Measurements from ENCODE around the gene TOMM6.

Gene TOMM6

GRCh38 chr6:41824571-41825569, 37.4 kb downstream of the TOMM6 start:
- no peak for DNase-seq

GRCh38 chr6:41826343-41827022, 39.0 kb downstream of the TOMM6 start:
- no peak for DNase-seq

GRCh38 chr6:41832263-41832662, 44.8 kb downstream of the TOMM6 start:
- DNase-seq: no peak

- DNase-seq: no peak
Measured at GRCh38 chr6:41836022-41836659, 48.6 kb downstream of the TOMM6 start.

GRCh38 chr6:41836660-41837052, 49.2 kb downstream of the TOMM6 start:
- DNase-seq: no peak
